Naive thymus-derived CD4-positive, alpha-beta T cell (primary cell): ENCODE data around the gene PTPRR. TPM values are rescaled to one million over a fixed set of nuclear protein-coding genes. Genes with fewer than 3 reads are reported as not detected.

Experiments
- ATAC-seq: fragments of 150-1000 bp; cut with Tn5 transposase; 2 replicates; pipeline ENCODE4 v1.10.0; 2021; ENCODE audit warnings: mild to moderate bottlenecking, moderate library complexity
- CTCF ChIA-PET: fragments of 350-600 bp; sonication (Branson Sonifier 250); formaldehyde crosslinking; loops from one replicate; lab custom pipeline; 2021; ENCODE audit warnings: antibody characterized with exemption; lab: Charles Lee
- POLR2A ChIA-PET: fragments of 350-600 bp; sonication (Branson Sonifier 250); formaldehyde crosslinking; loops from one replicate; lab custom pipeline; 2021; ENCODE audit warnings: antibody characterized with exemption, inconsistent platforms; lab: Charles Lee
- DNase-seq, 9 donors: peaks; one replicate each; pipeline versions ENCODE4 v3.0.0 to v3.0.0-alpha.2; 2020 to 2022; ENCODE audit warnings: mixed read lengths in 1 of 9
- H3K27ac ChIP-seq: one replicate; pipeline ENCODE4 v1.7.0; 2013; ENCODE audit warnings: mild to moderate bottlenecking, low read depth, low read length, moderate library complexity
- H3K27me3 ChIP-seq, 2 donors: one replicate each; pipeline ENCODE4 v1.7.0; 2013; ENCODE audit warnings: low read length in 2 of 2, mild to moderate bottlenecking in 2 of 2, moderate library complexity in 2 of 2; ENCODE audit not compliant: control insufficient read depth in 2 of 2, insufficient read depth in 2 of 2
- H3K36me3 ChIP-seq, 3 experiments: 1 replicate in 2 of 3; 2 replicates in 1 of 3; pipeline ENCODE4 v1.7.0; 2013; ENCODE audit warnings: low read length in 3 of 3, mild to moderate bottlenecking in 3 of 3, moderate library complexity in 1 of 3; ENCODE audit not compliant: insufficient read depth in 3 of 3, control insufficient read depth in 2 of 3
- H3K4me1 ChIP-seq, 2 donors: one replicate each; pipeline ENCODE4 v1.7.0; 2013; ENCODE audit warnings: low read length in 2 of 2, mild to moderate bottlenecking in 2 of 2, moderate library complexity in 1 of 2; ENCODE audit not compliant: control insufficient read depth in 2 of 2, insufficient read depth in 2 of 2
- H3K4me3 ChIP-seq: 2 replicates; pipeline ENCODE4 v1.7.0; 2013; ENCODE audit warnings: mild to moderate bottlenecking, low read length
- H3K9me3 ChIP-seq, 3 experiments: 1 replicate in 2 of 3; 2 replicates in 1 of 3; pipeline ENCODE4 v1.7.0; 2013; ENCODE audit warnings: low read length in 3 of 3; ENCODE audit not compliant: control insufficient read depth in 2 of 3
- H3K27ac Mint-ChIP-seq, 9 donors: one replicate each; pipeline ENCODE4 v1.8.0; 2020 to 2022; ENCODE audit warnings: mixed read lengths in 9 of 9, mild to moderate bottlenecking in 8 of 9, moderate library complexity in 5 of 9, inconsistent platforms in 2 of 9
- H3K27me3 Mint-ChIP-seq, 5 donors: one replicate each; pipeline ENCODE4 v1.8.0; 2021 to 2022; ENCODE audit warnings: mixed read lengths in 5 of 5, mild to moderate bottlenecking in 1 of 5
- H3K36me3 Mint-ChIP-seq, 5 donors: one replicate each; pipeline ENCODE4 v1.8.0; 2020 to 2022; ENCODE audit warnings: mixed read lengths in 5 of 5, mild to moderate bottlenecking in 3 of 5, inconsistent platforms in 1 of 5
- H3K4me1 Mint-ChIP-seq, 7 donors: one replicate each; pipeline ENCODE4 v1.8.0; 2020 to 2022; ENCODE audit warnings: mixed read lengths in 7 of 7, mild to moderate bottlenecking in 3 of 7, inconsistent platforms in 1 of 7
- H3K4me3 Mint-ChIP-seq, 10 donors: one replicate each; pipeline ENCODE4 v1.8.0; 2020 to 2022; ENCODE audit warnings: mild to moderate bottlenecking in 10 of 10, mixed read lengths in 10 of 10, moderate library complexity in 6 of 10, inconsistent platforms in 2 of 10
- H3K9me3 Mint-ChIP-seq, 11 donors: one replicate each; pipeline ENCODE4 v1.8.0; 2020 to 2022; ENCODE audit warnings: mixed read lengths in 11 of 11, mild to moderate bottlenecking in 4 of 11, inconsistent platforms in 1 of 11, moderate library complexity in 1 of 11
- intact Hi-C, 2 donors: fragments of 100-400 bp; cut with micrococcal nuclease; formaldehyde crosslinking; loops; one replicate each; pipeline ENCODE4 v1.15.1; 2023
- polyA plus RNA-seq, 2 donors: library from polyadenylated mRNA; unstranded; fragments of 300-500 nt; fragmentation: Illumina TruSeq; gene quantifications; one replicate each; pipeline ENCODE4 v1.2.3, GENCODE V29; 2021
- total RNA-seq, 6 experiments: library from RNA in 5 of 6; stranded (reverse) in 5 of 6; gene quantifications; 1 replicate in 5 of 6; 2 replicates in 1 of 6; pipeline ENCODE4 v1.2.3 and lab custom pipeline; 2021 to 2026

Gene PTPRR
- total and polyA plus RNA-seq, 7 experiments from 2014 or later, result not detected

- intact Hi-C loops, result no loop called here
- Histone ChIP-seq H3K4me3 (no peak overlapping the region), H3K9me3 (no peaks in the 10 kb centered on the region), H3K27me3 (no peaks in the 10 kb centered on the region), H3K36me3 (no peaks in the 10 kb centered on the region), H3K4me1 (no peaks in the 10 kb centered on the region), H3K27ac (no peak overlapping the region)
- no peaks in the 10 kb centered on the region for H3K36me3 Mint-ChIP-seq
- ChIA-PET POLR2A (no interaction called here), CTCF (no interaction called here)
- DNase-seq, result no peak
- H3K4me3 Mint-ChIP-seq, result no peak overlapping the region
- no peak for ATAC-seq
- H3K4me1 Mint-ChIP-seq, result no peaks in the 10 kb centered on the region
- no peak overlapping the region for H3K27ac Mint-ChIP-seq
- H3K27me3 Mint-ChIP-seq, result peaks cover 0 to 6% (median 0%) of the 10 kb centered on the region in 5 donors
- H3K9me3 Mint-ChIP-seq, result peaks cover 0 to 15% (median 4%) of the 10 kb centered on the region in 11 donors
These were observed 27.9 kb downstream of the PTPRR start for GRCh38 chr12:70892593-70892992.

- Histone ChIP-seq H3K4me1 (no peaks in the 10 kb centered on the region), H3K27ac (no peak overlapping the region), H3K27me3 (no peaks in the 10 kb centered on the region), H3K4me3 (no peak overlapping the region), H3K9me3 (no peaks in the 10 kb centered on the region), H3K36me3 (no peaks in the 10 kb centered on the region)
- DNase-seq, result no peak
- POLR2A ChIA-PET, result no interaction called here
- no peak overlapping the region for H3K27ac Mint-ChIP-seq
- H3K27me3 Mint-ChIP-seq, result peaks cover 0 to 6% (median 0%) of the 10 kb centered on the region in 5 donors
- intact Hi-C loops, result no loop called here
- no peak for ATAC-seq
- peaks cover 0 to 11% (median 2%) of the 10 kb centered on the region in 11 donors for H3K9me3 Mint-ChIP-seq
- H3K36me3 Mint-ChIP-seq, result no peaks in the 10 kb centered on the region
- no peak overlapping the region for H3K4me3 Mint-ChIP-seq
- CTCF ChIA-PET, result no interaction called here
- H3K4me1 Mint-ChIP-seq, result no peaks in the 10 kb centered on the region
These were observed 29.4 kb downstream of the PTPRR start for GRCh38 chr12:70890895-70891832.

- no peaks in the 10 kb centered on the region for H3K4me1 ChIP-seq
- no peaks in the 10 kb centered on the region for H3K9me3 ChIP-seq
- intact Hi-C loops, result no loop called here
- H3K9me3 Mint-ChIP-seq, result peaks cover 0 to 6% (median 0%) of the 10 kb centered on the region in 11 donors
- no peaks in the 10 kb centered on the region for H3K36me3 Mint-ChIP-seq
- H3K4me3 Mint-ChIP-seq, result no peak overlapping the region
- DNase-seq (no peak), ATAC-seq (no peak)
- H3K27ac ChIP-seq, result no peak overlapping the region
- H3K36me3 ChIP-seq, result no peaks in the 10 kb centered on the region
- no peak overlapping the region for H3K27ac Mint-ChIP-seq
- CTCF ChIA-PET, result no interaction called here
- H3K4me1 Mint-ChIP-seq, result no peaks in the 10 kb centered on the region
- no peaks in the 10 kb centered on the region for H3K27me3 ChIP-seq
- peaks cover 0 to 6% (median 0%) of the 10 kb centered on the region in 5 donors for H3K27me3 Mint-ChIP-seq
- no peak overlapping the region for H3K4me3 ChIP-seq
- POLR2A ChIA-PET, result no interaction called here
These were observed 34.6 kb downstream of the PTPRR start for GRCh38 chr12:70885956-70886355.

GRCh38 chr12:70883855-70884254 is 36.7 kb downstream of the PTPRR start:
- Histone ChIP-seq H3K4me1 (no peaks in the 10 kb centered on the region), H3K27me3 (no peaks in the 10 kb centered on the region), H3K4me3 (no peak overlapping the region), H3K9me3 (no peaks in the 10 kb centered on the region), H3K36me3 (no peaks in the 10 kb centered on the region), H3K27ac (no peak overlapping the region)
- no peak overlapping the region for H3K4me3 Mint-ChIP-seq
- ChIA-PET CTCF (no interaction called here), POLR2A (no interaction called here)
- intact Hi-C loops, result no loop called here
- H3K9me3 Mint-ChIP-seq, result peaks cover 0 to 2% (median 0%) of the 10 kb centered on the region in 11 donors
- H3K36me3 Mint-ChIP-seq, result no peaks in the 10 kb centered on the region
- no peaks in the 10 kb centered on the region for H3K27me3 Mint-ChIP-seq
- H3K27ac Mint-ChIP-seq, result no peak overlapping the region
- DNase-seq (no peak), ATAC-seq (no peak)
- no peaks in the 10 kb centered on the region for H3K4me1 Mint-ChIP-seq

GRCh38 chr12:70880744-70881143 is 39.8 kb downstream of the PTPRR start:
- intact Hi-C loops, result no loop called here
- CTCF ChIA-PET, result no interaction called here
- ATAC-seq (no peak), DNase-seq (no peak)
- H3K9me3 ChIP-seq, result no peaks in the 10 kb centered on the region
- Mint-ChIP-seq H3K36me3 (no peaks in the 10 kb centered on the region), H3K9me3 (peaks cover 0 to 10% (median 3%) of the 10 kb centered on the region in 11 donors), H3K27ac (no peak overlapping the region), H3K4me1 (no peaks in the 10 kb centered on the region), H3K4me3 (no peak overlapping the region), H3K27me3 (no peaks in the 10 kb centered on the region)
- no peaks in the 10 kb centered on the region for H3K36me3 ChIP-seq
- no peak overlapping the region for H3K4me3 ChIP-seq
- no peaks in the 10 kb centered on the region for H3K27me3 ChIP-seq
- no peaks in the 10 kb centered on the region for H3K4me1 ChIP-seq
- POLR2A ChIA-PET, result no interaction called here
- H3K27ac ChIP-seq, result no peak overlapping the region

GRCh38 chr12:70876952-70877351 is 43.6 kb downstream of the PTPRR start:
- no peak overlapping the region for H3K27ac Mint-ChIP-seq
- H3K27me3 Mint-ChIP-seq, result no peaks in the 10 kb centered on the region
- CTCF ChIA-PET, result no interaction called here
- DNase-seq (no peak), ATAC-seq (no peak)
- no peaks in the 10 kb centered on the region for H3K4me1 Mint-ChIP-seq
- Histone ChIP-seq H3K27ac (no peak overlapping the region), H3K36me3 (no peaks in the 10 kb centered on the region), H3K9me3 (no peaks in the 10 kb centered on the region), H3K4me1 (no peaks in the 10 kb centered on the region), H3K27me3 (peaks cover 0 to 3% of the 10 kb centered on the region in 2 donors), H3K4me3 (no peak overlapping the region)
- POLR2A ChIA-PET, result no interaction called here
- intact Hi-C loops, result no loop called here
- no peak overlapping the region for H3K4me3 Mint-ChIP-seq
- H3K36me3 Mint-ChIP-seq, result no peaks in the 10 kb centered on the region
- peaks cover 0 to 10% (median 3%) of the 10 kb centered on the region in 11 donors for H3K9me3 Mint-ChIP-seq

GRCh38 chr12:70875628-70876027 is 44.9 kb downstream of the PTPRR start:
- Mint-ChIP-seq H3K4me1 (no peaks in the 10 kb centered on the region), H3K27me3 (no peaks in the 10 kb centered on the region), H3K27ac (no peak overlapping the region), H3K36me3 (no peaks in the 10 kb centered on the region), H3K9me3 (peaks cover 0 to 10% (median 3%) of the 10 kb centered on the region in 11 donors), H3K4me3 (no peak overlapping the region)
- ATAC-seq (no peak), DNase-seq (no peak)
- H3K9me3 ChIP-seq, result no peaks in the 10 kb centered on the region
- intact Hi-C loops, result no loop called here
- ChIA-PET CTCF (no interaction called here), POLR2A (no interaction called here)
- peaks cover 0 to 3% of the 10 kb centered on the region in 2 donors for H3K27me3 ChIP-seq
- no peaks in the 10 kb centered on the region for H3K36me3 ChIP-seq
- no peaks in the 10 kb centered on the region for H3K4me1 ChIP-seq
- H3K4me3 ChIP-seq, result no peak overlapping the region
- no peak overlapping the region for H3K27ac ChIP-seq
